ENCODE measurements around the gene TAF11L2. TPM values are rescaled to one million over a fixed set of nuclear protein-coding genes. Genes with fewer than 3 reads are reported as not detected.
"Not testable (repeated sequence)": the region's sequence is repeated elsewhere in the genome, so short reads cannot be mapped to it uniquely, and the experiment has no call there.

The TAF11L2 gene
- not detected for total RNA-seq

DNA sequence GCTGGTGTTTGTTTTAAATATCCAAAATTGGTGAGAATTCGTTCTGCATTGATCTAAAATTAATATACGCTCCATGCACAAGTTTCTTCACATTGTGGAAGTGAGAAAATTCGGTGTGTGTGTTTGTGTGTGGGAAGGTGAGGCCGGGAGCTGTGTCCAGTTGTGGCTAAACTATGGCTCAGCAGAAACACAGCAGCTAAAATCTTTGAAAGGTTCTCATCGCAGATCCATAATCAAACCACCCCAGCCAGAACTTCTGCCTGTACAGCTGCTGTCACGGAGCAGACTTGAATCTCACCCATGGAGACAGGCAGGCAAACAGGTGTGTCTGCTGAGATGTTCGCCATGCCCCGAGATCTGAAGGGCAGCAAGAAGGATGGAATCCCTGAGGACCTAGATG, at the start of gene TAF11L2:
Gene TAF11L2, plus strand, starts transcription at position 301 of the 400 bp plus-strand sequence.
- 87 to 91% methylated on average over 8 of the region's 8 CpGs for WGBS, 2 donors
- DNase-seq (ENCODE audit: low spot score in 2 of 2); intact Hi-C loops (cut with DNase I; ENCODE audit: low total_unique reads); H3K4me3 ChIP-seq (ENCODE audit: low read depth, poor library complexity, severe bottlenecking): not testable (repeated sequence)

DNA sequence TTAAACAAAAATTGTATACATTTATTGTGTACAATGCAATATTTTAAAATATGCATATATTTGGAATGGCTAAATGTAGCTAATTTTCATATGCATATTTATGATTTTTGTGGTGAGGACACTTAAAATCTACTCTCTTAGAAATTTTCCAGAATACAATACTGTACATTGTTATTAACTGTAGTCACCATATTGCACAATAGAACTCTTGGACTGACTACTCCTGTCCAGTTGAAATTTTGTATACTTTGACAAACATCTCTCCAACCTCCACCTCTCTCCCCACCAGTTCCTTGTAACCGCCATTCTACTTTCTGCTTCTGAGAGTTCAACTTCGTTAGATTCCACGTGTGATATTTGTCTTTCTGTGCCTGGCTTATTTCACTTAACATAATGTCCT, 49.2 kb upstream of the TAF11L2 start:
- 92 to 96% methylated on average over 3 of the region's 3 CpGs for WGBS, 2 donors
- no peak for DNase-seq (ENCODE audit: low spot score in 2 of 2)
- intact Hi-C loops (cut with DNase I; ENCODE audit: low total_unique reads) = no loop called here

DNA sequence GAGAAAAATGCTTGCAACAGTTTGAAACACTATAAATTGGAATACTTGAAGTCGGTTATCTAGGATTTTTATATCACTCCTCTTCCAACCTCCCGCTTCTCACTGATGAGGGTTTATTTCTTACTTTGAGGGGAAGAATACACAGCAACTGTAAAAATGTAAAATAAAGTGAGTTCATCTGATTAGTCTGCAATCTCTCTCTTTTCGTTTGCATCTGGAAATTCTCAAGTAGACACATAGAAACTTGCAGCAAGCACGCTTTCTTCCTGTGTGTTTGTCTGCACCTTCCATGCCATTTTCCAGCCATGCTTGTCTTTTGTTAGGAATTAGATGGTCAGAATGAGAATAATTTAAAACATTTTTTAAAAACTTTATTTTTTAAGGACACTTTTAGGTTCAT, 45.1 kb upstream of the TAF11L2 start:
- TF ChIP-seq POLR2A (IDR thresholded peaks at IDR 0.05) = no peak
- TF ChIP-seq, protein P1, sequence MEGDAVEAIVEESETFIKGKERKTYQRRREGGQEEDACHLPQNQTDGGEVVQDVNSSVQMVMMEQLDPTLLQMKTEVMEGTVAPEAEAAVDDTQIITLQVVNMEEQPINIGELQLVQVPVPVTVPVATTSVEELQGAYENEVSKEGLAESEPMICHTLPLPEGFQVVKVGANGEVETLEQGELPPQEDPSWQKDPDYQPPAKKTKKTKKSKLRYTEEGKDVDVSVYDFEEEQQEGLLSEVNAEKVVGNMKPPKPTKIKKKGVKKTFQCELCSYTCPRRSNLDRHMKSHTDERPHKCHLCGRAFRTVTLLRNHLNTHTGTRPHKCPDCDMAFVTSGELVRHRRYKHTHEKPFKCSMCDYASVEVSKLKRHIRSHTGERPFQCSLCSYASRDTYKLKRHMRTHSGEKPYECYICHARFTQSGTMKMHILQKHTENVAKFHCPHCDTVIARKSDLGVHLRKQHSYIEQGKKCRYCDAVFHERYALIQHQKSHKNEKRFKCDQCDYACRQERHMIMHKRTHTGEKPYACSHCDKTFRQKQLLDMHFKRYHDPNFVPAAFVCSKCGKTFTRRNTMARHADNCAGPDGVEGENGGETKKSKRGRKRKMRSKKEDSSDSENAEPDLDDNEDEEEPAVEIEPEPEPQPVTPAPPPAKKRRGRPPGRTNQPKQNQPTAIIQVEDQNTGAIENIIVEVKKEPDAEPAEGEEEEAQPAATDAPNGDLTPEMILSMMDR (IDR thresholded peaks at IDR 0.05) = no peak
- intact Hi-C loops (cut with DNase I; ENCODE audit: low total_unique reads) = no loop called here
- WGBS, 2 donors = 81 to 86% methylated on average over 4 of the region's 4 CpGs
- no peak overlapping the region for H3K4me3 ChIP-seq (ENCODE audit: low read depth, poor library complexity, severe bottlenecking)
- DNase-seq (ENCODE audit: low spot score in 2 of 2) = no peak

More for the DNA sequence above, 49.2 kb upstream of the TAF11L2 start:
- H3K4me3 ChIP-seq (ENCODE audit: low read depth, poor library complexity, severe bottlenecking) = no peak overlapping the region
- TF ChIP-seq POLR2A (IDR thresholded peaks at IDR 0.05) = no peak
- TF ChIP-seq, protein P1 (IDR thresholded peaks at IDR 0.05) = no peak

DNA sequence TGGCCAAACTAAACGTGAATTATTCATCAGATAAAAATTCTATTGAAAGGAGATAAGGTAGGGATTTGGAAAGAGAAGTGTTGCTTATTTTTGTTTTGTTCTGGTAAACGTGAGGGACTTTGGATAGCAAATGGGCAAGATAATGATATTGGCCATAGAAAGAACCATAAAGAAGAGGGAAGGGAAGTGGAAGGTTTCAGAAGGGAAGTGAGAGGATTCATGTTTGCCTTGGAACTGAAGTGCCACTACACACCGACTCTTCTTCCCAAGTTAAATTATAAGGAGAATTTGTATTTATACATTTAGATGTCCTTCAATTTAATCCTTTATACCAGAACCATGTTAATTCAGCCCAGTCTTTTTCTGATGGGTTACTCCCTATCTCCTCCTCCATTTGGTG, 42.1 kb upstream of the TAF11L2 start:
- WGBS, 2 donors = 52 to 57% methylated on average over 3 of the region's 3 CpGs
- intact Hi-C loops (cut with DNase I; ENCODE audit: low total_unique reads) = no loop called here
- no peak for DNase-seq (ENCODE audit: low spot score in 2 of 2)
- no peak overlapping the region for H3K4me3 ChIP-seq (ENCODE audit: low read depth, poor library complexity, severe bottlenecking)
- TF ChIP-seq, protein P1 (IDR thresholded peaks at IDR 0.05) = no peak
- no peak for TF ChIP-seq POLR2A (IDR thresholded peaks at IDR 0.05)

DNA sequence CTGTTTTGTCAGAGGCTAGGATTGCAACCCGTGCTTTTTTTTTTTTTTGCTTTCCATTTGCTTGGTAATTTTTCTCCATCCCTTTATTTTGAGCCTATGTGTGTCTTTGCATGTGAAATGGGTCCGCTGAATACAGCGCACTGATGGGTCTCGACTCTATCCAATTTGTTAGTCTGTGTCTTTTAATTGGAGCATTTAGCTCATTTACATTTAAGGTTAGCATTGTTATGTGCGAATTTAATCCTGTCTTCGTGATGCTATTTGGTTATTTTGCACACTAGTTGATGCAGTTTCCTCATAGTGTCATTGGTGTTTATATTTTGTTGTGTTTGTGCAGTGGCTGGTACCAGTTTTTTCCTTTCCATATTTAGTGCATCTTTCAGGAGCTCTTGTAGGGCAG, 36.2 kb upstream of the TAF11L2 start:
- TF ChIP-seq POLR2A (IDR thresholded peaks at IDR 0.05) = no peak
- TF ChIP-seq, protein P1 (IDR thresholded peaks at IDR 0.05) = no peak
- WGBS, 2 donors = 93 to 97% methylated on average over 6 of the region's 6 CpGs
- H3K4me3 ChIP-seq (ENCODE audit: low read depth, poor library complexity, severe bottlenecking) = no peak overlapping the region
- DNase-seq (ENCODE audit: low spot score in 2 of 2) = no peak
- intact Hi-C loops (cut with DNase I; ENCODE audit: low total_unique reads) = no loop called here

DNA sequence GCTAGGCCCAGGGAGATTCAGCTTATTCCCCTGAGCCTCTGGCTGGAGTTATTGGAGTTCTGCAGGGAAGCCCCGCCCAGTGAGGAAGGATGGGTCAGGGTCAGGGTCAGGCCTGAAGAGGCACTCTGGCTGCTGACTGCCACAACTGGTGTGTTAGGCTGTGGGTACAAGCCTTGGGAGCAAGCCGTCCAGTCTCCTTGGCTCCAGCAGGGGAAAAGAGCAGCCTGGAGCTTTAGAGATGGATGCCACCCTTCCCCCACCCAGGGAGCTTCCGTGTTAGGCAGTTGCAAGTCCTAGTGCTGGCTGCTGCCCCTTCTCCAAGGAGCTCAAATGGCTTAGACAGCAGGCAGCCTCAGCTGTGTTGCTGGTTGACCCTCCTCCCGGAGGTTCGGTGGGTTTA, 34.4 kb upstream of the TAF11L2 start:
- intact Hi-C loops (cut with DNase I; ENCODE audit: low total_unique reads) = no loop called here
- 72 to 75% methylated on average over 4 to 5 of the region's 5 CpGs for WGBS, 2 donors
- TF ChIP-seq POLR2A (IDR thresholded peaks at IDR 0.05) = no peak
- TF ChIP-seq, protein P1 (IDR thresholded peaks at IDR 0.05) = no peak
- H3K4me3 ChIP-seq (ENCODE audit: low read depth, poor library complexity, severe bottlenecking) = no peak overlapping the region
- DNase-seq (ENCODE audit: low spot score in 2 of 2) = no peak

Data from lower leg skin (tissue), 4 donors.